T-helper 2 cell treated with Interferon-gamma antibody and Interleukin-4, amounts not matched to agents 5 μg/mL and 100 μg/mL, for 36 hours (primary cell): ENCODE results near the gene SELENOF.

Source experiments
- DNase-seq: peaks from one replicate; pipeline ENCODE4 v3.0.0; 2021; ENCODE audit warnings: low spot score
- H3K27ac Mint-ChIP-seq: one replicate; pipeline ENCODE4 v1.8.0; 2021; ENCODE audit warnings: mild to moderate bottlenecking, mixed read lengths
- H3K27me3 Mint-ChIP-seq: one replicate; pipeline ENCODE4 v1.8.0; 2021; ENCODE audit warnings: low read depth, mixed read lengths
- H3K36me3 Mint-ChIP-seq: one replicate; pipeline ENCODE4 v1.8.0; 2021; ENCODE audit warnings: low read depth, mixed read lengths
- H3K4me1 Mint-ChIP-seq: one replicate; pipeline ENCODE4 v1.8.0; 2021; ENCODE audit warnings: low read depth, mixed read lengths
- H3K4me3 Mint-ChIP-seq: one replicate; pipeline ENCODE4 v1.8.0; 2022; ENCODE audit warnings: mild to moderate bottlenecking, moderate library complexity, mixed read lengths
- H3K9me3 Mint-ChIP-seq: one replicate; pipeline ENCODE4 v1.8.0; 2021; ENCODE audit warnings: mixed read lengths

The SELENOF gene

GRCh38 chr1:86913896-86914600, at the start of gene SELENOF:
TSS of gene SELENOF (minus strand) at chr1:86914126. CDS start at chr1:86914111, 15 bp downstream.
- DNase-seq = peak; percentile 98

DNA sequence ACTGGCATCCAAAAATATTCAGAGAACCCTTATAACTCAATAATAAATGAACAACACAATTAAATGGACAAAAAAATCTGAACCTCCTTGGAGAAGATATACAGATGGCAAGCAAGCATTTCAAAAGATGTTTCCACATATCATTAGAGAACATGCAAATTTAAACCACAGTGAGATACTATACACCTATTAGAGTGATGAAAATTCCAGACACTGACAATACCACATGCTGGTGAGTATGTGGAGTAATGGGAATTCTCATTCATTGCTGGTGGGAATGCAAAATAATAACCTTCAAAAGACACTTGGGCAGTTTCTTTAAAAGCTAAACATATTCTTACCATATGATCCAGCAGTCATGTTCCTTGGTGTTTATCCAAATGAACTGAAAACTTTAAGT, 46.6 kb upstream of the SELENOF start:
- no peak for DNase-seq
- Mint-ChIP-seq H3K4me3 (no peak overlapping the region), H3K9me3 (no peaks in the 10 kb centered on the region), H3K36me3 (no peaks in the 10 kb centered on the region), H3K27me3 (no peaks in the 10 kb centered on the region), H3K27ac (no peak overlapping the region), H3K4me1 (peaks cover 4% of the 10 kb centered on the region)

More at GRCh38 chr1:86913896-86914600, at the start of gene SELENOF:
- no peaks in the 10 kb centered on the region for H3K9me3 Mint-ChIP-seq
- peaks cover 24% of the 10 kb centered on the region for H3K36me3 Mint-ChIP-seq
- H3K4me1 Mint-ChIP-seq = peaks cover 35% of the 10 kb centered on the region
- no peak within 1 kb of the TSS for H3K27ac Mint-ChIP-seq
- H3K27me3 Mint-ChIP-seq = no peaks in the 10 kb centered on the region
- H3K4me3 Mint-ChIP-seq = no peak within 1 kb of the TSS

GRCh38 chr1:86957221-86957620, 43.3 kb upstream of the SELENOF start:
- Mint-ChIP-seq H3K27ac (no peak overlapping the region), H3K9me3 (no peaks in the 10 kb centered on the region), H3K4me3 (no peak overlapping the region), H3K4me1 (peaks cover 2% of the 10 kb centered on the region), H3K27me3 (no peaks in the 10 kb centered on the region), H3K36me3 (no peaks in the 10 kb centered on the region)
- no peak for DNase-seq

DNA sequence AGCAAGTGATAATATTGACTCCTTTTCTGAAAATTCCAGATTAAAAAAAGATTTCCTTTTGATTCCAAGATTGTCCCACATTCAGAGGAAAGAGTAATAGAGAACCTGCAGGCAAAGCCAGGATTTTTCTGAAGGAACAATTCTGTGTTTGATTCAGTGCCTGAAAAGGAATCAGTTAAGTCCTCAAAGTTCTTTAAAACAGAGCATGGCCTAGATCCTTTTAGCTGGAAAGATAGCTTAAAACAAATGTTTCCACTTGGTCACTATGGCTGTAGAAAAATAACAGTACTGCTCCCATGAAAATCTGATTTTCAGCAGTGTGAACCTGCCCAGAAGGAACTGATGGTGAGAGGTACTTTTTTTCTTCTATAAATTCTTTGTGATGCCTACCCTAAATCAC, 42.3 kb upstream of the SELENOF start:
- no peak for DNase-seq
- Mint-ChIP-seq H3K36me3 (no peaks in the 10 kb centered on the region), H3K4me1 (peaks cover 2% of the 10 kb centered on the region), H3K27ac (no peak overlapping the region), H3K27me3 (no peaks in the 10 kb centered on the region), H3K4me3 (no peak overlapping the region), H3K9me3 (no peaks in the 10 kb centered on the region)

- Mint-ChIP-seq H3K27me3 (no peaks in the 10 kb centered on the region), H3K9me3 (no peaks in the 10 kb centered on the region), H3K4me1 (peaks cover 2% of the 10 kb centered on the region), H3K27ac (no peak overlapping the region), H3K4me3 (no peak overlapping the region), H3K36me3 (no peaks in the 10 kb centered on the region)
- DNase-seq = no peak
These were observed 41.8 kb upstream of the SELENOF start for GRCh38 chr1:86955678-86956077.

- DNase-seq = no peak
- H3K36me3 Mint-ChIP-seq = no peaks in the 10 kb centered on the region
These were observed 39.2 kb upstream of the SELENOF start for GRCh38 chr1:86953167-86953566.

DNA sequence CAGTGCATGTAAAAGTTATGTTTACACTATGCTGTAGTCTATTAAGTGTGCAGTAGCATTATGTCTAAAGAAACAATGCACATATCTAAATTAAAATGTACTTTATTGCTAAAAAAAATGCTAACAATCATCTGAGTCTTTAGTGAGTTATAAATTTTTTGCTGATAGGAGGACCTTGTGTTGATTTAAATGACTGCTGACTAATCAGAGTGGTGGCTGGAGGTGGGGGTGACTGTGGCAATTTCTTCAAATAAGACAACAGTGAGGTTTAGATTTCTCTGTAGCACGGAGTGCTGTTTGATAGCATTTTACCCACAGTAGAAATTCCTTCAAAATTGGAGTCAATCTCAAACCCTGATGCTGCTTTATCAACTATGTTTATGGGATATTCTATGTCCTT, 37.5 kb upstream of the SELENOF start:
- H3K4me1 Mint-ChIP-seq = peaks cover 2% of the 10 kb centered on the region
- DNase-seq = no peak
- no peak overlapping the region for H3K27ac Mint-ChIP-seq
- H3K27me3 Mint-ChIP-seq = no peaks in the 10 kb centered on the region
- H3K36me3 Mint-ChIP-seq = no peaks in the 10 kb centered on the region
- no peaks in the 10 kb centered on the region for H3K9me3 Mint-ChIP-seq
- H3K4me3 Mint-ChIP-seq = no peak overlapping the region

More at GRCh38 chr1:86953167-86953566, 39.2 kb upstream of the SELENOF start:
- Mint-ChIP-seq H3K4me3 (no peak overlapping the region), H3K27me3 (no peaks in the 10 kb centered on the region), H3K9me3 (no peaks in the 10 kb centered on the region), H3K4me1 (peaks cover 2% of the 10 kb centered on the region), H3K27ac (no peak overlapping the region)

GRCh38 chr1:86950712-86951419, 36.9 kb upstream of the SELENOF start:
- Mint-ChIP-seq H3K4me1 (peaks cover 2% of the 10 kb centered on the region), H3K9me3 (no peaks in the 10 kb centered on the region), H3K27me3 (no peaks in the 10 kb centered on the region), H3K36me3 (no peaks in the 10 kb centered on the region), H3K4me3 (no peak overlapping the region), H3K27ac (no peak overlapping the region)
- DNase-seq = no peak

DNA sequence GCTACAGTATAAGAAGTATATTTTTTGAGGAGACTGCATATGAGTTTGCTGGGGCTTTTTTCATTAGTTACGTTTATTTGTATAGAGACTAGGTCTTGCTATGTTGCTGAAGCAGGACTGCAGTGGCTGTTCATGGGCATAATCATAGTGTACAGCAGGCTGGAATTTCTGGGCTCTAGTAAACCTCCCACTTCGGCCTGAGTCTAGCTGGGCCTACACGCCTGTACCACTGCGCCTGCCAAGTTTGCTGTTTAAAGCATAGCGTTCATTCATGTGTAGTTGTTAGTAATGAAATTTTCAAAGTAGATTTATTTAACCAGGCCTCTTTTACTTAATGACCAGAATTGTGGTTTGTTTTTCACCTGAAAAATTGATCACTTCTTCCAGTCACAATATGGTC, 34.3 kb upstream of the SELENOF start:
- H3K27ac Mint-ChIP-seq = no peak overlapping the region
- H3K27me3 Mint-ChIP-seq = no peaks in the 10 kb centered on the region
- DNase-seq = no peak
- H3K9me3 Mint-ChIP-seq = no peaks in the 10 kb centered on the region
- H3K36me3 Mint-ChIP-seq = no peaks in the 10 kb centered on the region
- no peak overlapping the region for H3K4me3 Mint-ChIP-seq
- peaks cover 2% of the 10 kb centered on the region for H3K4me1 Mint-ChIP-seq

GRCh38 chr1:86942743-86943142, 28.8 kb upstream of the SELENOF start:
- no peak for DNase-seq
- Mint-ChIP-seq H3K27ac (no peak overlapping the region), H3K36me3 (no peaks in the 10 kb centered on the region), H3K27me3 (no peaks in the 10 kb centered on the region), H3K9me3 (no peaks in the 10 kb centered on the region), H3K4me1 (peaks cover 1% of the 10 kb centered on the region), H3K4me3 (no peak overlapping the region)

- Mint-ChIP-seq H3K27ac (no peak overlapping the region), H3K36me3 (no peaks in the 10 kb centered on the region), H3K27me3 (no peaks in the 10 kb centered on the region), H3K4me3 (no peak overlapping the region), H3K4me1 (peaks cover 1% of the 10 kb centered on the region), H3K9me3 (no peaks in the 10 kb centered on the region)
- no peak for DNase-seq
These were observed 28.1 kb upstream of the SELENOF start for GRCh38 chr1:86942042-86942441.

DNA sequence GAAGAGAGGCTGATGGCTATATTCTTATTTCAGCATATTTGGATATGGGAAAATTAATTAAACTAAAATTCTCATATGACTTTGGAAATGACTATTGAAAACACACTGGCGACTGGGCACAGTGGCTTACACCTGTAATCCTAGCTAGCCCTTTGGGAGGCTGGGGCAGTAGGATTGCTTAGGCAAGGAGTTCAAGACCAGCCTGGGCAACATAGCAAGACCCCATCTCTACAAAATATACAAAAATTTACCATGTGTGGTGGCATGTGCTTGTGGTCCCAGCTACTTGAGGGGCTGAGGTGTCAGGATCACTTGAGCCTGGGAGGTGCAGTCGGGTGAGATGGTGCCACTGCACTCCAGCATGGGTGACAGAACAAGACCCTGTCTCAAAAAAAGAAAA, 26.7 kb upstream of the SELENOF start:
- peaks cover 1% of the 10 kb centered on the region for H3K4me1 Mint-ChIP-seq
- H3K27ac Mint-ChIP-seq = no peak overlapping the region
- H3K4me3 Mint-ChIP-seq = no peak overlapping the region
- no peak for DNase-seq
- H3K27me3 Mint-ChIP-seq = no peaks in the 10 kb centered on the region
- H3K36me3 Mint-ChIP-seq = no peaks in the 10 kb centered on the region
- H3K9me3 Mint-ChIP-seq = no peaks in the 10 kb centered on the region

DNA sequence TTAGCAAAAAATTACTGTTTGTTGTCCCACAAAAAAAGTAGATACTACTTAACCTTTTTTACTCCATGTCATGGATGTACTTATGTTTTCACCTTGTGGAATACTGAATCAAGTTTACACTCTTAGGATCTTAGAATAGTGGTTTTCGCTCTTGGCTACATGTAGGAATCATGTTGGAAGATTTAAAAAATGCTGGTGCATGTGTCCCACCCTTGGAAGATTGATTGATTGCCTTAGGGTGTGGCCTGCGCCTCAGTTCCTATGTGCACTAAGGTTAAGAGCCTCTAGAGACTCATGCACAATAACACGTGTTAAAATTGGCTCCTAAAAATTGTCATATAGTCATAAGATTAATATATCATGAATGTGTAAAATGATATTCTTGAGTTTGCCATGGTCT, 25.5 kb upstream of the SELENOF start:
- Mint-ChIP-seq H3K36me3 (no peaks in the 10 kb centered on the region), H3K4me3 (no peak overlapping the region), H3K27me3 (no peaks in the 10 kb centered on the region), H3K9me3 (no peaks in the 10 kb centered on the region), H3K4me1 (peaks cover 1% of the 10 kb centered on the region), H3K27ac (no peak overlapping the region)
- no peak for DNase-seq

DNA sequence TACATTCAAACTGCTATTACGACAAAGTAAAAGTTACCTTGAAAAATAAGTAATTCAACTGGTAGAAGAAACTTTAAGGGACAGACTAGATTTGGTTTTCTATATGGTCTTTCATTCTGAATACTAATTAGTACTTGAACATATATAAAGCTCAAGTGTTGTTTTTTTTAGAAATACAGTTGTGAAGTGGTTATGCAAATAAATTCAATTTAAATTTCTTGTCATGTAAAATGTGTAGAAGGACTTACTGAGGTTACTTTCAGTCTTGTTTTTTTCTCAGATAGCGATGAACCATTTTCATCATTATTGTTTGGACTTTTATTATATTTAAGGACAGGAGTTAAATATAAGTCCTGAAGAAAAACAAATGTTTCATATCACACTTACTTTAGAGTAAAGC, 24.9 kb upstream of the SELENOF start:
- no peaks in the 10 kb centered on the region for H3K9me3 Mint-ChIP-seq
- H3K4me3 Mint-ChIP-seq = no peak overlapping the region
- no peaks in the 10 kb centered on the region for H3K36me3 Mint-ChIP-seq
- DNase-seq = no peak
- H3K27me3 Mint-ChIP-seq = no peaks in the 10 kb centered on the region
- peaks cover 1% of the 10 kb centered on the region for H3K4me1 Mint-ChIP-seq
- H3K27ac Mint-ChIP-seq = no peak overlapping the region
